WTC11 (cell line): Measurements from ENCODE around the gene CAMK1.

Source experiments
- ATF3 ChIP-seq: sonication (generic); formaldehyde crosslinking; conservative IDR thresholded peaks from 2 replicates; pipeline ENCODE4 v1.8.1; 2022; ENCODE audit warnings: mild to moderate bottlenecking, missing genetic modification reagents
- CREB1 ChIP-seq: sonication (generic); formaldehyde crosslinking; IDR thresholded peaks from 2 replicates; pipeline ENCODE4 v1.8.0; 2023; ENCODE audit warnings: mild to moderate bottlenecking, missing genetic modification reagents
- ETV6 ChIP-seq: sonication (generic); formaldehyde crosslinking; IDR thresholded peaks from 2 replicates; pipeline ENCODE4 v1.8.1; 2022; ENCODE audit warnings: mild to moderate bottlenecking, missing genetic modification reagents
- SMAD3 ChIP-seq: sonication (generic); formaldehyde crosslinking; IDR thresholded peaks from 2 replicates; pipeline ENCODE4 v1.8.0; 2022; ENCODE audit warnings: missing genetic modification reagents, mild to moderate bottlenecking, borderline replicate concordance
- SOX15 ChIP-seq: fragments of 250-450 bp; sonication (Bioruptor Pico); IDR thresholded peaks from 2 replicates; pipeline ENCODE4 v1.9.0; 2021; ENCODE audit warnings: mild to moderate bottlenecking
- ZNF263 ChIP-seq: sonication (generic); formaldehyde crosslinking; IDR thresholded peaks from 2 replicates; pipeline ENCODE4 v1.8.1; 2022; ENCODE audit warnings: low read depth, mild to moderate bottlenecking, moderate library complexity, missing genetic modification reagents
- TF ChIP-seq, protein P1 (sequence below): fragments of 250-450 bp; sonication (Bioruptor Pico); IDR thresholded peaks from 2 replicates; pipeline ENCODE4 v1.9.0; 2021; ENCODE audit warnings: moderate library complexity, mild to moderate bottlenecking, inconsistent platforms, borderline replicate concordance
- TF ChIP-seq, protein P2 (sequence below): fragments of 250-450 bp; sonication (Bioruptor Pico); conservative IDR thresholded peaks from 2 replicates; pipeline ENCODE4 v1.9.0; 2021; ENCODE audit warnings: mild to moderate bottlenecking
- TF ChIP-seq, protein P3 (sequence below): fragments of 200-600 bp; IDR thresholded peaks from 2 replicates; pipeline ENCODE4 v1.8.0; 2022; ENCODE audit warnings: antibody characterized with exemption
- TF ChIP-seq, protein P4 (sequence below): fragments of 250-450 bp; sonication (Bioruptor Pico); IDR thresholded peaks from 2 replicates; pipeline ENCODE4 v2.1.2; 2022; ENCODE audit warnings: mild to moderate bottlenecking, moderate library complexity

DNA sequence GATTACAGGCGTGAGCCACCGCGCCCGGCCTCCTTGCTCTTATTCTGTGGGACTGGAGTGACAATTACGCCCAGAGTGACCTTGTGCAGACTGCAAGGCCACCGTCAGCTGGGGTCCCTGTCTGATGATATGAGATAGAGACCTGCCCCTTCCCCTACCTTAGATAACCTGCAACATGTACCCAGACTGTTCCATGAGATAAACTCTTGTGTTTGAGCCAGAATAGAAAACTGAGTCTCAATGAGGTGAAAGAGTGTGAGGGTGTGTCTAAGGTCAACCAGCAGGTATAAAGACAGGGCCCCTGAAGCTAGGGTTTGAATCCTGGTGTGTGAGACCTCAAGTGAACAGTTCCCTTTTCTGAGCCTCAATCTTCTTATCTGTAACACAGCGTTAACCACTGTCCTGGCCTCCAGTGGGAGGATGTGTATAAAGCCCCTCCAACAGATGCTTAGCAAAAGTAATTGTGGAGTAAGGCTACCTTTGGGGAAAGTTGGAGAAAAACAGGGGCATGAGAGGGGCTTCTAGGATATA, 16.5 kb upstream of the CAMK1 start:
- TF ChIP-seq ZNF263 (CRISPR knock-in tag) (no peak), SOX15 (CRISPR knock-in tag) (no peak), CREB1 (CRISPR knock-in tag) (no peak), ETV6 (CRISPR knock-in tag) (no peak), ATF3 (CRISPR knock-in tag) (no peak), SMAD3 (CRISPR knock-in tag) (no peak)
- TF ChIP-seq, protein P1, sequence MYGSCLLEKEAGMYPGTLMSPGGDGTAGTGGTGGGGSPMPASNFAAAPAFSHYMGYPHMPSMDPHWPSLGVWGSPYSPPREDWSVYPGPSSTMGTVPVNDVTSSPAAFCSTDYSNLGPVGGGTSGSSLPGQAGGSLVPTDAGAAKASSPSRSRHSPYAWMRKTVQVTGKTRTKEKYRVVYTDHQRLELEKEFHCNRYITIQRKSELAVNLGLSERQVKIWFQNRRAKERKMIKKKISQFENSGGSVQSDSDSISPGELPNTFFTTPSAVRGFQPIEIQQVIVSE (CRISPR knock-in tag): no peak
- TF ChIP-seq, protein P2, sequence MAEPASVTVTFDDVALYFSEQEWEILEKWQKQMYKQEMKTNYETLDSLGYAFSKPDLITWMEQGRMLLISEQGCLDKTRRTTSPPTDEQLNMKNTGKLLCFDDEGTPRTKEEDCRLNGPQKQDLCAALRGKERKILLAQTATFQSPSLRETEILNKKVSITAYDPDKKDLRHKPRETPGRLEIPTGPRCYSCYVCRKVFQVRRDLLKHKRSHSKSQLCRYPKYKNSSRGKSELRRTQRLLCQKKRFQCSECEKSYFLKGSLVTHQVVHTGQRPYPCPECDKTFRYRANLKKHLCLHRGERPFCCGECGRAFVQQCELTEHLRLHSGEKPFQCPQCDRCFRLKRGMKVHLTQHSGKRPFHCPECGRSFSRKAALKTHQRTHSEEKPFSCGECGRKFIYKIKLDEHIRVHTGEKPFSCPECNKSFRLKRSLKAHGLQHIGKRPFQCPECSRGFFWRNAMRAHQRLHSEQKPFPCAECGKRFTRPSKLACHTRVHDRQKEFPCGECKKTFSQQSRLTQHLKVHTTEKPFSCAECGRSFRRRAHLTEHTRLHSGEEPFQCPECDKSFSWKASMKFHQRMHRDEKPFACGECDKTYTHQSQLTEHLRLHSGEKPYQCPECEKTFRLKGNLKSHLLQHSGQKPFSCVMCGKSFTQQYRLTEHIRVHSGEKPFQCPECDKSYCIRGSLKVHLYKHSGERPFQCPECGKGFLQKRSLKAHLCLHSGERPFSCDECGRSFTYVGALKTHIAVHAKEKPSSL: no peak
- TF ChIP-seq, protein P3, sequence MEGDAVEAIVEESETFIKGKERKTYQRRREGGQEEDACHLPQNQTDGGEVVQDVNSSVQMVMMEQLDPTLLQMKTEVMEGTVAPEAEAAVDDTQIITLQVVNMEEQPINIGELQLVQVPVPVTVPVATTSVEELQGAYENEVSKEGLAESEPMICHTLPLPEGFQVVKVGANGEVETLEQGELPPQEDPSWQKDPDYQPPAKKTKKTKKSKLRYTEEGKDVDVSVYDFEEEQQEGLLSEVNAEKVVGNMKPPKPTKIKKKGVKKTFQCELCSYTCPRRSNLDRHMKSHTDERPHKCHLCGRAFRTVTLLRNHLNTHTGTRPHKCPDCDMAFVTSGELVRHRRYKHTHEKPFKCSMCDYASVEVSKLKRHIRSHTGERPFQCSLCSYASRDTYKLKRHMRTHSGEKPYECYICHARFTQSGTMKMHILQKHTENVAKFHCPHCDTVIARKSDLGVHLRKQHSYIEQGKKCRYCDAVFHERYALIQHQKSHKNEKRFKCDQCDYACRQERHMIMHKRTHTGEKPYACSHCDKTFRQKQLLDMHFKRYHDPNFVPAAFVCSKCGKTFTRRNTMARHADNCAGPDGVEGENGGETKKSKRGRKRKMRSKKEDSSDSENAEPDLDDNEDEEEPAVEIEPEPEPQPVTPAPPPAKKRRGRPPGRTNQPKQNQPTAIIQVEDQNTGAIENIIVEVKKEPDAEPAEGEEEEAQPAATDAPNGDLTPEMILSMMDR: no peak
- TF ChIP-seq, protein P4, sequence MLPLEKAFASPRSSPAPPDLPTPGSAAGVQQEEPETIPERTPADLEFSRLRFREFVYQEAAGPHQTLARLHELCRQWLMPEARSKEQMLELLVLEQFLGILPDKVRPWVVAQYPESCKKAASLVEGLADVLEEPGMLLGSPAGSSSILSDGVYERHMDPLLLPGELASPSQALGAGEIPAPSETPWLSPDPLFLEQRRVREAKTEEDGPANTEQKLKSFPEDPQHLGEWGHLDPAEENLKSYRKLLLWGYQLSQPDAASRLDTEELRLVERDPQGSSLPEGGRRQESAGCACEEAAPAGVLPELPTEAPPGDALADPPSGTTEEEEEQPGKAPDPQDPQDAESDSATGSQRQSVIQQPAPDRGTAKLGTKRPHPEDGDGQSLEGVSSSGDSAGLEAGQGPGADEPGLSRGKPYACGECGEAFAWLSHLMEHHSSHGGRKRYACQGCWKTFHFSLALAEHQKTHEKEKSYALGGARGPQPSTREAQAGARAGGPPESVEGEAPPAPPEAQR (CRISPR knock-in tag): no peak
